GOT3 (cell line): ENCODE results near the gene TTC34.

Source experiments
- DNase-seq: peaks from one replicate; lab custom pipeline; 2025; ENCODE audit warnings: mixed read lengths; lab: John Stamatoyannopoulos, UW

TTC34 gene

DNA sequence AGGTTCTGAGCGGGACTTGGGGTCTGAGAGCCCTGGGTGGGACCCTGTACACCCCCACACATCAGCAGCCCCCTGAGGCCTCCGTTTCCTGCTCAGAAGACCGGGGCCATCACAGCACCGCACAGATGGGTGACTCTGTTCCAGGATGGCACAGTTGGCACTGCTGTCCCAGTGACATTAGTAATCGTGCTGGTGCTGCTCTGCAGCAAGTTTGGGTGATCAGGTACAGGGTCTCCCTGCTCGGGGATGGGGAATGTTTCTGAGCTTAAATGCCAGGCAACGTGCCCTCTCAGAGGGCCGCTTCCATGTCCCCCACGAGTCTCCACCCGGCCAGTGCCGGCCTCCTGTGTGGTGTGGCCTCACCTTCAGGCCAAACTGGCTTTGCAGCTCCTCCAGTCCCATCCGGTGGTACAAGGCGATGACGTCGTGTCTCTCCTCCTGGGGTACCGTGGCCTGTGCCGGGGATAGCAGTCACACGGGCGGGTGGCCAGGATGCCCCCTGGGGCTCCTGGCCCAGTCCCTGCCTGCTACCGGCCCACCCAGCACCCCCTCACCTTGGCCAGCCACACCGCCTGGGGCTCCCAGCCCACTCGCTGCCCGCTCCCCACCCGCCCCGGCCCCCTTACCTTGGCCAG, 197.9 kb downstream of the TTC34 start:
- no peak for DNase-seq

- DNase-seq, result no peak
These were observed 198.5 kb downstream of the TTC34 start for GRCh38 chr1:2602866-2603520.

GRCh38 chr1:2602311-2602835, 199.1 kb downstream of the TTC34 start:
- DNase-seq, result no peak

DNA sequence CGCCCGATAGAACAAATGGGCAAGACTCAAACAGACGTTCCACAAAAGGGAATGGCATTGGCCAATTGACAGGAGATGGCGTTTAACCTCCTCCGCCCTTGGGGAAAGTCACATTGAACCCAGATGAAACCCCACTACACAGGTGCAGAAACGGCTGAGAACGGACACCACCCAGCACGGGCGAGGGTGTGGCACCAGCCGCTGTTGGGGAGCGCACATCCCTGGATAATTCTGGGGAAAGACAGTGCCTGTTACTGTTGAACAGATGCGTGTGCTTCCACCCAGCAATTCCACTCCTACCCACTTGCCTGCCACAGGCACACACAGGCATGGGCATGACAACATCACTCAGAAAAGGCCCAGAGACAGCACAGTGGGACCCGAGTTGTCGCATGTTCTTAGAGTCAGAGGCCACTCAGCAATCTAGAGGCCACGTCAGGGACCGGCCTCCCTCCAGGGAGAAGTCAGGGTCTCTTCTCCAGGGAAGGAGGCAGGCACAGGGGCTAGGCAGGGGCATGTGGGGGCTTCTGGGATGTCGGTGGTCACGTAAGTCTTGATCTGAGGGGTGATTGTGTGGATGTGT, 199.7 kb downstream of the TTC34 start:
- no peak for DNase-seq

GRCh38 chr1:2598329-2598931, 203.1 kb downstream of the TTC34 start:
- DNase-seq, result no peak

GRCh38 chr1:2597441-2598328, 203.8 kb downstream of the TTC34 start:
- no peak for DNase-seq

DNA sequence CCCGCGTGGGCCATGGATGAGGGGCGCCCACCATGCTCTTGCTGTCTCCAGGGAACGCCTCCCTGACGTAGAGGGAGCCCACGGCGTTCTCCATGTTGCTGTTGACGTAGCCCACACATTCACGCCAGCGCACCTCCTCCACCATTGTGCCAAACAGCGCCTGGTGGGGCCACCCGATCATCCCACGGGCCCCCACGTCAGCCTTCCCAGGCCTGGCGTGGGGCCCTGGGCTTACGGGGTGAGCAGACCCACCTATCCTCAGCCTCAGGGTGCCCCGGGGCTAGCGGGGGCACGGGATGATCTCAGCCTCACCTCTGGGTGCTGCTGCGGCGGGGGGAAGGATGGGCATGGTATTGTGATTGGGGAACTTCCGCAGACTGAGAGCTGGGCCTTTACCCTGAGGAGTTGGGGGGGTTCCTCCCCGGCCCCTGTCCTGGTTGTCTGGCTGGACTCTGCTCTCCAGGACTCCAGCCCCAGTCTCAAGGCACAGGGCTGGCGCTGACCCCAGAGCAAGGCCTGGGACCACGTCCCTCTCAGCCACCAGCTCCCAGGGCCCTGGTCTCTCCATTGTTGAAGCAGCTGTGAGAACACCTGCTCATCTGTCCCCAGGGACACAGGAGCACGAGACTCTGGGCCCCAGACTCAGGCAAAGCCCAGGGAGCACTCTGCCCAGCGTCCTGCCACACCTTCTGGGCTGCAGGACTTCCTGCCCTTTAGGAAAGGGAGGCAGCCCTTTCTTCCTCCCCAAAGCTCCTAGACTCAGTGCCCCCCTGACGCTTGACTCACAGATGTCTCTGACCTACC, 204.8 kb downstream of the TTC34 start:
- no peak for DNase-seq

DNA sequence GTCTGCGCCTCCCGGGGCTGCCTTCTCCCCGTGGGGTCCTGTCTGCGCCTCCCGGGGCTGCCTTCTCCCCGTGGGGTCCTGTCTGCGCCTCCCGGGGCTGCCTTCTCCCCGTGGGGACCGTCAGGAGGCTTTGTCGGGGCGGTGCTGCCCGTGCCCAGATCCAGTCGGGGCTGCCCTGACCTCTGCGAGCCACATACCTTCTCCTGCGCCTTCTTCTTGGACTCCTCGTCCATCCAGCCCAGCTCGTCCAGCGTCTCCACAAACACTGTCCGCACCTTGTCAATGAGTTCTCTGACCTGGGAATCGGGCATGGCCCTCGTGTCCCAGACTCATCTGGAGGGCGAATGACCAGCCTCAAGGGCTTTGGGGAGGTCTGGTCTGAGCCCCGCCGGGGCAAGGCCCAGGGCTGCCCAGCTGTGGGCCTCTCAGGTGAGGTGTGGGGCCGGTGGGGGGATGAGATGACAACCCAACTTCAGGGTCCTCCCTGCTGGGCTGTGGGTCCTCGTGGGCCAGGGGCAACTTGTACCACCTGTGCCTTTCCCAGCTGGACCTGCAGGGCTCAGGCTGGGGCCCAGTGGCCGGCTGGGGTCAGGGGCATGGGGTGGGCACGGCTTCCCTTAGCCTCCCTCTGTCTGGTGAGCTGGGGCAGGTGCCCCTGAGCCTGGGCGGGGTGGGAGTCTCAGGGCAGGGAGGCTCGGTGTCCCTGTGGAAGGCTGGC, 205.5 kb downstream of the TTC34 start:
- DNase-seq, result no peak

- DNase-seq, result no peak
These were observed 206.2 kb downstream of the TTC34 start for GRCh38 chr1:2595261-2595811.

DNA sequence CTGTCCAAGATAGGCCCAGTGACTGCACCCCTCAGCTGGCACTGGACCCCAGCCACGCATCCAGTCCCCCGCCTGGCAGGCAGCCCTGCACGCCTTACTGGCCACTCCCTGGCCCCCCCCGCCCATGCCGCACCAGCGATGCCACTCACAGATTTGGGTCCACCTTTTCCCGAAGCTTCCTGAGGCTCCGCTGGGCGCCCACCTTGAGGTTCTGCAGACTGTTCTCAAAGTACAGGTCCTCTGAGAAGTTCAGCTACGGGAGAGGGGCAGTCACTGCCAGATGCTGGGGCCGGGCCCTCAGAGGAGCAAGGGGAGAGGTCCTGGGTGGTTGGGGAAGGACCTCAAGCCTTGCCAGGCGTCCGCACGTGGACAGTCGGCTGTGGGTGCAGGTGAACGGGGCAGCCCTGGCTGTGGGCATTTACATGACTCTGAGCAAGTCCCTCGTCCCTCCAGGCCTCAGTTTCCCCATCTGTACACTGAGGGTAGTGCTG, 206.8 kb downstream of the TTC34 start:
- no peak for DNase-seq

DNA sequence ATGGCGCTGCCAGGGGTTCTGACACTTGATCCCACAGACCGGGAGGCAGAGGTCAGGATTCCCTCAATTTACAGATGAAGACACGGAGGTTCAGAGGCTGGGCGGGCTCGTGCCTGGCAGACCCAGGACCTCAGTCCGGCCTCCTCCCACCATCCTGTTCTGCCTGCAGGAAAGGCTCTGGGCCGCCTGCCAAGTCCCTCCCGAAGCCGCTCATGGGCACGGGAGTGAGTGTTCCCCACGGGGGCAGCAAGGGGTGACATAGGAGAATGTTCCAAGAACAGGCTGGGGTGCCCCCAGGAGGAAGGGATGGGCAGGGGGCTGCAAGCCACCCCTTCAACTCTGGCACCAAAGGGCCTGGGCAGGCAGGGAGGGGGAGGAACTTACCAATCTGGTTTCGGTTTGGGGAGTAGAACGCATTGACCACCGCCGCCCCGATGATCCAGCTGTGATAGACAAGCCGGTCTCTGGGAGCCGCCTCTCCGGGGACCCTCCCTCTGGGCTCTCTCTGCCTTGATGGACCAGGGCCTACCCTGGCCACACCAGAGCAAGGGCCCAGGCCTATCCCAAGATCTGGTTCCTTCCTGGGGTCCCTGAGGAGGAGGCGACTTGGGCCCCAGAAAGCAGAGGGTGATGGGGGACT, 207.4 kb downstream of the TTC34 start:
- DNase-seq, result no peak

GRCh38 chr1:2593251-2593878, 208.1 kb downstream of the TTC34 start:
- DNase-seq, result no peak

GRCh38 chr1:2592672-2593071, 208.8 kb downstream of the TTC34 start:
- DNase-seq, result no peak

- no peak for DNase-seq
These were observed 209.8 kb downstream of the TTC34 start for GRCh38 chr1:2591581-2592261.

DNA sequence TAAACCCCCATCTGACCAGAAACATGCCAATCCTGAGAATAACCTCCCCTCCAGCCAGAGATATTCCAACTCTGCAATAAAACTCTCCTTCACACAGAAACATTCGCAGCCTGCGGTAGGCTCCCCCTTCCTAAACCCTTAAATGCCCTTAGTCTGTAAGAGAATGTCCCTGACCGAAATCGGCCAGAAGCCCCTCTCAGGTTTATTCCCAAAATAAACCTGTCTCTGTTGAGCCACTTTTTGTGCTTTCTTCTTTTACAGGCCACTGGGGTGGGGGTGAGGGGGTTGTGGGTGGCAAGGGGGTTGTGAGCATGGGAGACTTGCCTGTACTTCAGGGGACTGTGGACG, 210.3 kb downstream of the TTC34 start:
- no peak for DNase-seq

DNA sequence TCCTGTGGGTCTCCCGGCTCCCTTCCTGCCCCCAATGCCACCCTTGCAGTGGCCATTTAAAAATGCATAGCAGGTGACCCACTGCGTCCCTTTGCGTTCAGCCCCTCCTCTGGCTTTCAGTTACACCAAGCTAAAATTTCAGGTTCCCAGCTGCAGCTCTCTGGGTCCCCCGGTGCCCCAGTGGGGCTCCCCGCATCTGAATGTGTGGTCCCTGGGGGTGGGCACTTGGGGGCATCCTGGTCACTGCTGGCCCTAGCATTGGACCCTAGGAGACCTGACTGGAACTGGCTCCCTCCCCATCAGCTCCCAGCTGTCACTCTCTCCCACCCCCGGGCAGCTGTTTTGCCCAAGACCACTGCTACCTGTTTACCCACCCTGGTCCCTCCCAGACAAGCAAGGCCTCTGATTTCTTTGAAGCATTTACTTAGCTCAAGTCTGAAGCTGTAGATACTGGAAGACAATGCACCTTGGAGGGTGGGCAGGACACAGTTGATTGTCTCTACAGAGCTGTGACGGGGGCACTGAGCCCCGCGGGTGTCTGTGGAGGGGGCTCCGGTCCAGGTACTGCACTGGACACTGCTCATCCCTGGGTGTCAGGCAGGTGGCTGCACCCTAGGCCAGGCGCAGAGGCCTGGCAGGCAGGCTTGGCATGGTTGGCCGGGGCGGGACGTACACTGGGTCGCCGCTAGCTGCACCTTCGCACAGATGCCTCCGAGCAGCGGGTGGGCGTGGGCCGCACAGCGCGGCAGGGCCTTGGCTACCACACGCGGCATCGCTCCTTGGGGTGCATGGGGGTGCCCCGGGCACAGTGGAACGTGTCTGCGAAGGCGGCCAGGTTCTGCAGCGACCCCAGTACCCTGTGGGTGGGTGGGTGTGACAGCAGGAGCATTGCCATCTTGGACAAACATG, 211.0 kb downstream of the TTC34 start:
- no peak for DNase-seq
